Superior temporal gyrus (tissue), 1 donor: ENCODE data around the gene CCDC106.

Experiments used
- DNase-seq: peaks from one replicate; pipeline ENCODE4 v3.0.0-alpha.2; 2016; ENCODE audit errors: extremely low spot score

CCDC106 gene

DNA sequence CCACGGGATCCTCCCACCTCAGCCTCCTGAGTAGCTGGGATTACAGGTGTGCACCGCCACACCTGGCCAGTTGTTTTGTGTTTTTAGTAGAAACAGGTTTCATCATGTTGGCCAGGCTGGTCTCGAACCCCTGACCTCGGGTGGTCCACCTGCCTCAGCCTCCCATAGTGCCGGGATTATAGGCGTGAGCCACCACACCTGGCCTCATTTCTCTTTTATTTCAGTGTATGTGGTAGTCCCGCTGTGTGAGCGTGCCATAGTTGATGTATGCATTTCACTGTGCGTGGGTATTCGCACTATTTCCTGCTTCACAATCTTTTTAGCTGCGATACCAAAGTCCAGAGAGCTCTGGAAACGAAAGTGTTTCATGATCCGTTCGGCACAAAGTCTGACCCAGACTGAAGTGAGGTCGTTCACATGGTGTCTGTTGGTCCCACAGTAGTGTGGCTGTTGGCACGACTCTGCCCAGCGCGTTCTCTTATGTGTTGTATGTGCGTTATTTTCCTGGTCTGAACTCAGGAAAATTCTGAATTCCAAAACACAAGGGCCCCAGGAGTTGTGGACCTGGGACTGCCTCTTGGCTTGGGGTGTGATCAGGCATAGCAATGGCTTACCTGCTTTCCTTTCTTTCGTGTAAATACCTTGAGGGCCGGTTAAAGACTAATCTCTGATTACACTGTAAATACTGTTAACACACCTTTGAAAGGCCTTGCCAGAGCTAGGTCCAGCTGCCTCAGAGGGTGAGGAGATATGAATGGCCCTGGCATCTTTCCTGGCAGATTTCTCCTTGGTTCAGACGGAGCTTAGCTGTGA lies 35.6 kb downstream of the CCDC106 start:
- DNase-seq: no peak

GRCh38 chr19:55684946-55685681 lies 37.1 kb downstream of the CCDC106 start:
- DNase-seq: no peak

- no peak for DNase-seq
Measured at GRCh38 chr19:55685776-55686175, 37.8 kb downstream of the CCDC106 start.

DNA sequence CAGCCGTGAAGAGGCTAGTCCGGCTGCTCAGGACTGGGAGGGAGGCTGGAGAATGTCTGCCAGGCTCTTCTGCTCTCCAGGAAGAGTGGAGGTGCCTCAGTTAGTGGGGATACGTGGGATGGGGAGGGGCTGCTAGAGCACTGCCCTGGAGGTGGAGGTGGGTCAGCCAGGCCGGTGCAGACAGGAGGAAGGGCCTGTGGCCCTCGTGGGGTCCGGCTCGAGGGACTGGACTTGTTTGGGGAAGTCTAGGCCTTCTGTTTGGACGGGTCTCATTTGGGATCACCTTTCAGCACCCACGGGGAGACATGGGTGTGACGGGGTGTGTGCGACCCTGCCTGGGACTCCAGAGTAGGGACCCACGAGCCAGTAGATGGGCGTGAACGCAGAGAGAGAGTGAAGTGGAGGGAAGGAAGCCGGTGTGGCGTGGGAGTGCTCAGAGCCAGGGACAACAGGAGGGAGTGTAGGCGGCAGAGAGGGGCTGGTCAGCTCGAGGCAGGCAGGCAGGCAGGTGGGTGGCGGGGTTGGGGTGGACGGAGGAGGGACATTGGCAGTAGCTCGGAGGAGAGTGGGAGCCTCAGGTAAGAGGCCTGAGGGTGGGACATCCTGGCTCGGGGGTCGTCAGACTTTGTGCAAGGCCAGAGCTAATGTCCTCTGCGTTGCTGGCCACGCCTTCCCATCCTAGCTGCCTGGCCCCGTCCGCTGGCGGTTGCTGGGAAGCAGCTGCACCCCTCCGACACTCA lies 38.5 kb downstream of the CCDC106 start:
- DNase-seq: no peak

DNA sequence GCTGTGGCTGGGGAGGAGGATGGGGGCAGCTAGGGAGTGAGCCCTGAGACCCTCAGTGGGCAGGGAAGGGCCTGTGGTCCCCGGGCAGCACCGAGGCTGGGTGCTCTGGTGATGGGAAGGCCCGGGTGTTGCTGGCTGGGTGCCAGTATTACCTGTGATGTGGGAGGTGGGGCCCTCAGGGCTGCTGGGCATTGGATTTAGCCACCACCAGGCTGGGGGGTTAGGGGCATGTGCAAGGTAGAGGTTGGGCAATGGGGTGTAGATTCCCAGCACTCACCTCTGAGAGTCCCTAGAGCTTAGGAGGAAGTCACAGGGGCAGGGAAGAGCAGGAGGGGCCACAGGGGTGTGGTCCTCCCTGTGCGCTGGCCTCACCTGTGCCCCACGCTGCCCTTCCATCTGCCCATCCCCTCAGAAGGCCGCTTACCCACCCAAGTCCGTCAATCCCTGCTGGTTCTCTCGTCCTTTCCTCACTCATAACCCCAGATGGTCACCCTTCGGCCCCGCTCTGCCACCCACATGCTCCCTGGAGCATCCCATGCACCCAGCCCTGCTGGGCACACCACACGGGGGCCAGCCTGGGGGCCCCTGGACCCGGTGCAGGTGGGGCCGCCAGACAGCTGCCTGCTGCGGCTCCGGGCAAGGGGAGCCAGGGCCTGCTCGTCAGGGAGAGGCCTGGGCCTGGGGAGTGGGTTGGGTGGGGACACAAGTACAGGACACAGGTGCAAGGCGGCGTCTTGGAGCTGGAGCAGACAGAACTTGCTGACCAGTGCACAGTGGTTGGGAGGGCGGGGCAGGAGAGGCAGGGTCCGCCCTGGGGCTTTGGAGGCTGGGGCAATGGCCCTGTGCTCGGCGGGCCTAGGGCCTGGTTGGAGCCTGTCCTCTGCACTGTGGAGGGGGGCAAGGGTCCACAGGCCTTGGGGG lies 39.5 kb downstream of the CCDC106 start:
- DNase-seq: no peak

- DNase-seq: no peak
Measured at GRCh38 chr19:55688422-55689218, 40.6 kb downstream of the CCDC106 start.

DNA sequence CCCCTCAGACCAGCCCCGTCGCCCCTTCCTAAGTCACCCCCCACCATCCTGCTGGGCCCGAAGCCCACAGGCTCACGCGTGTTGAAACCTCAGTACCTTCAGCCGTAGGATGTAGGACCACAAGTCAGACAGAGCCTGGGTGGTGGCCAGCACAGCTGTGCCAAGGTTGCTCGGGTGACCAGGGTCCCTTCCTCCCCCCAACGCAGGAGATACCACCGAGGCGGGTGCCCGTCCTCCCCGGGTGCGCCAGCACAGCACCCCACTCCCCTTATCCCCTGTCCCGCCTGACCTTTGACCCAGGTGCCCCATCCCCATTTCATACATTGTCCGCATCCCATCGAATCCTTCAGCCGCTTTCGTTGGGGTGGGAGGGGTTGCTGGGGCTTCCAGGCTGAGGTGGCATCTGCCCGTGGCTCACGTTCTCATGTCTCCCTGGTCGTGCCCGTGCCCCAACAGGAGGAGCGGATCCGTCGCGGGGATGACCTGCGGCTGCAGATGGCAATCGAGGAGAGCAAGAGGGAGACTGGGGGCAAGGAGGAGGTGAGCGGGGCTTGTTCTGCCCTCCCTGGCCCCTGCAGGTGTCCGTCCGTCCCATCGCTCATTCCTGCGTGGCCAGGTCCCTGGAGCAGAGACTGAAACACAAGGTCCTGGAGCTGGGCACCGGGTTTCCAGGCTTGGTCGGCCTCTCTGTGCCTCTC lies 41.5 kb downstream of the CCDC106 start:
- DNase-seq: no peak

DNA sequence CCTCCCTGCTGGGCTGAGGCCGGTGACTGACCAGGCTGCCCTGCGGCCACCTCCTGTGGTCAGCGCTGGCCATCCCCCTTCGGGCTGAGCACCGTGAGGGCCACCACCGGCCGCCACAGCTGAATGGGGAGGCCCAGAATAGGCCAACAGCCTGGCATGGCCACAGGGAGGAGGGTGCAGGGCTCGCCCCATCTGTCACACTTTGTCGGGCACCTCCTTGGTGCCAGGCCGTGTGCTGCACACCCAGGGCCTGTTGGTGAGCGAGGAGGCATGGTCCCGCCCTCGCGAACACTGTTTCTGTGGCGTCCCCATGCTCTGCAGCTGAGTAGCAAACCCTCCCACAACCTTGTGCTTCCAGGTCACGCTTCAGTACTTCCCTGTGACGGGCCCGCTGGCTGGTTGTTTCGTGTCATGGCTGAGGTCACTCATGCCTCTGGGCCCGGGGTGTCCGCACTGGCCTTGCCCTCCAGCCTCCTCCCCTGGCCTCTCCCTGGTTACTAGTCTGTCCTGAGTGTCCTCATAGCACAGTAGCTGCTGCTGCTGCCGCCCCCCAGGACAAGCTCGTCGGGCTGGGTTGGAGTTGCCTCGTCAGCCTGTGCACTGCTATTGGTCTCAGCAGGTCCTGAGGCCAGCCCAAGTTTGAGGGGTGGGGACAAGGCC lies 42.2 kb downstream of the CCDC106 start:
- no peak for DNase-seq

DNA sequence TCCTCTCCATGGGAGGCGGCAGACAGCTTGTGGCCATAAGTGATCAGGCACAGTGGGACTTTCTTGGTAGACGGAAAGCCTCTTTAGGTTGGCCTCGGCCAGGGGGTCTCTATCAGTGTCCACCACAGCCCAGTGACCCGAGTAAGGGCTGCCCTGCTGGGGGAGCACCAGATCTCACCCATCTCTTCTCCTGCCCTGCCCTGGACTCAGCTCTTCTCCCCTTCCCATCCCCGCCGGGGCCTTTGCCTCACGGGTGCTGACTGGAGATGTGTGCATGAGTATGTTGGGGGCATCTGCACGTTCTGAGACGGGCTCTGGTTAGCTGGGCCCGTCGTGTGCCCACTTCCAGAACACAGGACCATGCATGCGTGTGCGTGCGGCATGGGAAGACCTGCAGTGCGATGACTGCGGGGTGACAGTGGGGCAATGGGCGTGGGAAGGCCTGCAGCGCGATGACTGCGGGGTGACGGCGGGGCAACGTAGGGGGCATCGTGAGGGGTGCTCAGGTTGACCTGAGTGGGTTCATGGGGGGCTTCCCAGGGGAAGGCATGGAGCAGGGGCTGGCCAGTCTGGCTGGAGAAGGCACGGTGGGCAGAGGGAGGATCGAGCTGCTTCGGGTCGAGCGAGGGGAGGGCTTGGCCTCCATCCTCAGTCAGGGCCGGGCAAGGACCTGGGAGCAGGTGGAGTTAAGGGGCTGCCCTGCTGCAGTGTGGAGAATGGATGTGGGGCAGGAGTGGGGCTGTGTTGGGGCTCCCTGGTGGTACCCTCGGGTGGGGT lies 42.9 kb downstream of the CCDC106 start:
- DNase-seq: no peak

DNA sequence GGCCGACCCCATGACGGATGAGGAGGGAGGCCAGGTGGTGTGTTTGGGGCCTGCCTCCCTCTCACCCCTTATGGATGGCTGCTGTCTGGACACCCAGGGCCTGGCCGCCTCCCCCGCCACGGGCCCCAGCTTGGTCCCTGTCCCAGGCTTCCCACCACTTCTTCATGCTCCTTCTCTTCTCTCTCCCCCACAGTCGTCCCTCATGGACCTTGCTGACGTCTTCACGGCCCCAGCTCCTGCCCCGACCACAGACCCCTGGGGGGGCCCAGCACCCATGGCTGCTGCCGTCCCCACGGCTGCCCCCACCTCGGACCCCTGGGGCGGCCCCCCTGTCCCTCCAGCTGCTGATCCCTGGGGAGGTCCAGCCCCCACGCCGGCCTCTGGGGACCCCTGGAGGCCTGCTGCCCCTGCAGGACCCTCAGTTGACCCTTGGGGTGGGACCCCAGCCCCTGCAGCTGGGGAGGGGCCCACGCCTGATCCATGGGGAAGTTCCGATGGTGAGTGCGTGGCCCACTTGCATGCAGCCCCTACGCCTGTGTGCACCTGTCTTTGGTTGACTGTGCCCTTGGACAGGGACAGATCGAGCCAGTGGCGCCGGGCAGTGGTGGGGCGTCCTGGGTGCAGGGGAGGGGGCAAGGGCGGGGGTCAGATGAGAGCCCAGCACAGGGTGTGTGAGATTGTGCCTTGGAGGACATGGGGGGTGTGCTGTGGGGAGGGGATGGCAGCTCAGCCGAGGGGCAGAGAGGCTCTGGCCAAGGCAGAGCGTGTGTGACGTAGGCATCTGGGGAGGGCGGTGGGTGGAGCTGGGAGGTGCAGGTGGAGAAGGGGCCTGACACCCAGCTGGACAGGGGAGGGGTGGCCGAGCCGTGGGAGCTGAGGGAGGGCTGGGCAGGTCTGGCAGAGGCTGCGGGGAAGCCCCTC lies 43.8 kb downstream of the CCDC106 start:
- DNase-seq: no peak

DNA sequence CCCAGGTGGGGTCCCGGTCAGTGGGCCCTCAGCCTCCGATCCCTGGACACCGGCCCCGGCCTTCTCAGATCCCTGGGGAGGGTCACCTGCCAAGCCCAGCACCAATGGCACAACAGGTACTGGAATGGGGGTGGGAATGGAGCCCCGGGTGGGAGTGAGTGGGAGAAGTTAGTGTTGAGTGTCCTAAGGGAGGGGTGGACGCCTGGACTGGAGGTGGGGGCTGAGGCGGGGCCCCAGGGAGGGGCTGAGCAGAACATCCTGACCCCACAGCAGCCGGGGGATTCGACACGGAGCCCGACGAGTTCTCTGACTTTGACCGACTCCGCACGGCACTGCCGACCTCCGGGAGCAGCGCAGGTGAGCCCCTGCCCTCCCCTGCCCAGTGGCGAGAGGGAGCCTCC lies 44.7 kb downstream of the CCDC106 start:
- DNase-seq: no peak

- DNase-seq: no peak
Measured at GRCh38 chr19:55693336-55693974, 45.4 kb downstream of the CCDC106 start.

GRCh38 chr19:55694241-55694655 lies 46.2 kb downstream of the CCDC106 start:
- DNase-seq: no peak

GRCh38 chr19:55694656-55695491 lies 46.9 kb downstream of the CCDC106 start:
- no peak for DNase-seq

GRCh38 chr19:55695511-55696290 lies 47.7 kb downstream of the CCDC106 start:
- no peak for DNase-seq
